GM21526 (cell line): ENCODE data around the gene VAPA.

Experiments
- ATAC-seq: cut with Tn5 transposase; IDR thresholded peaks from one replicate; pipeline ENCODE4 v1.9.1; 2021; ENCODE audit warnings: moderate library complexity; ENCODE audit not compliant: unreplicated experiment, low FRiP score

Gene VAPA

DNA sequence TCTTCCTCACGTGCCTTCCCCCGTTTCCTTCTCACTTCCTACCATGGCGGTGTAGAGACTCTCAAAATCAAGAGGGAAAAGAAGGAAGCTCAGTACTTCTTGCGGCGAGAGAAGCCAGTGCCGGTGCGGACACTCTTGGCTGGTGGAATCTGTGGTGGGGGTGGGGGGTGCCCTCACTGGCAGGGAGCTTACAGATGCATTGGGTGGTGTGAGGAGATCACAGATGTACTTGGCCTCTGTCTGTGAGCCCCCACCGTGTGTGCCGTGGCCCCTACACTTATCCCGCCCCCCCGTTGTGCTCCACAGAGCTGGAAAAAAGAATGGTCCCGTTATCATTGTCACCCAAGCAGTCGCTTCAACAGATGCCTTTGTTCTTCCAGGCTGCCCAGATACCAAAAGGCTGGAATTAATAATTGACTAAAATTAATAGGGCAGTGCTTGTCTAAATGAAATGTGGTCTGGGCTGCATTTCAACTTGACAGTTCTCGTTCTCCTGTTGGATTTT is 79.8 kb downstream of the VAPA start:
- no peak for ATAC-seq

GRCh38 chr18:9994026-9994570 is 80.3 kb downstream of the VAPA start:
- no peak for ATAC-seq

GRCh38 chr18:9994701-9995235 is 81.0 kb downstream of the VAPA start:
- no peak for ATAC-seq

- ATAC-seq, result no peak
Observed at GRCh38 chr18:9995631-9996030, 81.8 kb downstream of the VAPA start.

DNA sequence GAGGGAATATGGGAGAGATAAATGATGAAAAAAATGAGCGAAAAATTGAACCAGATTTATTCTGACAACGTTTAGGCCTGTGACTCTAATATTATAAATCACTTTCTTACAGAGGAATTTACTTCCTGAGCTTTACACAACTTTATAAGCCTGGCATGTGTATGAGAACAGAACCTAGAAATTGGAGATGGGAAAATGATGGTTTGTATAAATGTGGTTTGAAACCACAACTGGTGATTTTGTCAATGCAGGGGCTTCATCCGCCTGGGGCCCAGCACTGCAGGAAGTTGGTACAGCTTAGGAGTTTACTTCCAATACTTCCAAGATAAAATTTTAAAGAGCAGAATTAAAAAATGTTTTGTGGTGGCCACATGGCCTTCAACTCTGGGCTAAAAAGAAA is 82.3 kb downstream of the VAPA start:
- ATAC-seq, result no peak

- no peak for ATAC-seq
Observed at GRCh38 chr18:9997711-9998110, 83.9 kb downstream of the VAPA start.

GRCh38 chr18:9998330-9998729 is 84.5 kb downstream of the VAPA start:
- no peak for ATAC-seq

GRCh38 chr18:10002280-10002679 is 88.5 kb downstream of the VAPA start:
- ATAC-seq, result no peak

GRCh38 chr18:10003281-10003680 is 89.5 kb downstream of the VAPA start:
- no peak for ATAC-seq

- no peak for ATAC-seq
Observed at GRCh38 chr18:10003866-10004265, 90.0 kb downstream of the VAPA start.

DNA sequence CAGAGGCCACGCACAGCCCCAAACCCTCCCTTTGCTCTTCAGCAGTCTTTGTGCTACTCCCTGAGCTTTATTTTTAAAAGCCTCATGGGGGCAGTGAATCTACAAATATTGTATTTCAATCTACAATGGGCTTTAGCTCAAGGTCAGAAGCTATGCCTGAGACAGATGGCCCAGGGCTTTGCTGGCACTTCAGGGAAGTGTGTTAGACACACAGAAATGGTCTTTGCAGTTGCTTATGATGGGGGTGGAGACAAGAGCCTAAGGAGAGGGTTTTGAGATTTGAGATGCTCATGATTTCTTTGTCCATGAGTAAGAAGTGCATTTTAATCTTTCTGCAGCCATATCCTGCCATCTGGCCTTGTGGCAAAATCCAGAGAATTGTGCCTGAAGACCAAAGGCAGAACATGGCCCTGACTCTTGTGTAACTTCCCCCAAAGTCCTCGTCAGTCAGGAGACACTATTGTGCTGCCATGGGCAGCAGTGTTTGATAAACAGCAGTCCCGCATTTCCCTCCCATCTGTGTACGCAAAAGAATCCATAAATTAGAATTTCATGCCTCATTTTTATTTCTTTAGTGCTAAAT is 92.6 kb downstream of the VAPA start:
- no peak for ATAC-seq

GRCh38 chr18:10008006-10008647 is 94.3 kb downstream of the VAPA start:
- ATAC-seq, result no peak
